Fibroblast of the aortic adventitia (primary cell): ENCODE results near the gene OR5AK2. TPM values are rescaled to one million over a fixed set of nuclear protein-coding genes. Genes with fewer than 3 reads are reported as not detected.
"Not testable (repeated sequence)": the region's sequence is repeated elsewhere in the genome, so short reads cannot be mapped to it uniquely, and the experiment has no call there.

Source experiments
- DNase-seq: peaks from one replicate; pipeline ENCODE4 v3.0.0-alpha.2; 2010; ENCODE audit warnings: low read depth
- H3K4me3 ChIP-seq: 2 replicates; pipeline ENCODE4 v1.5.1; 2011; ENCODE audit warnings: low read depth, mild to moderate bottlenecking, control low read depth, low read length, moderate library complexity
- total RNA-seq: library from RNA; depleted of rRNA; stranded (reverse); fragments of >200 nt; gene quantifications from 2 replicates; pipeline ENCODE4 v1.2.3, GENCODE V29; 2012; ENCODE audit warnings: low replicate concordance
- TF ChIP-seq, protein P1 (sequence below): IDR thresholded peaks from 2 replicates; pipeline ENCODE4 v1.5.1; 2011; ENCODE audit warnings: mild to moderate bottlenecking, low read length, control low read depth, inconsistent platforms; ENCODE audit not compliant: insufficient read depth

Gene OR5AK2, protein sequence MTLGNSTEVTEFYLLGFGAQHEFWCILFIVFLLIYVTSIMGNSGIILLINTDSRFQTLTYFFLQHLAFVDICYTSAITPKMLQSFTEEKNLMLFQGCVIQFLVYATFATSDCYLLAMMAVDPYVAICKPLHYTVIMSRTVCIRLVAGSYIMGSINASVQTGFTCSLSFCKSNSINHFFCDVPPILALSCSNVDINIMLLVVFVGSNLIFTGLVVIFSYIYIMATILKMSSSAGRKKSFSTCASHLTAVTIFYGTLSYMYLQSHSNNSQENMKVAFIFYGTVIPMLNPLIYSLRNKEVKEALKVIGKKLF
- not detected in 2 replicates for total RNA-seq

DNA sequence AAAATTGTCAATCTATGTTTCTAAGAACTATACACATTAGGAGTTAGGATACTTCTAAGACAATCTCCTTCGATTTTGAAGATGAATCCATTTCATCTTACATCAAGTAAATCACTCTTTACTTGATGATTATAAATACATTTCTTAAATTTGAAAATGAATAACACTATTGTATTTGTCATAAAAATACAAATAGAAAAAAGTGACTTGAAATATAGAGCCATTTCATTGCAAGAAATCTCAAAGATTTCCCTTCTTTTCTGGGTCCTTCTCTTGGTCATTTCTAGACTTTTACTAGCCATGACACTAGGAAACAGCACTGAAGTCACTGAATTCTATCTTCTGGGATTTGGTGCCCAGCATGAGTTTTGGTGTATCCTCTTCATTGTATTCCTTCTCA lies at the start of gene OR5AK2:
Gene OR5AK2 (plus strand): TSS at position 301 of the 400 bp plus-strand sequence. CDS start 0 bp downstream, at position 301.
- no peak within 1 kb of the TSS for H3K4me3 ChIP-seq
- DNase-seq = no peak
- TF ChIP-seq, protein P1, sequence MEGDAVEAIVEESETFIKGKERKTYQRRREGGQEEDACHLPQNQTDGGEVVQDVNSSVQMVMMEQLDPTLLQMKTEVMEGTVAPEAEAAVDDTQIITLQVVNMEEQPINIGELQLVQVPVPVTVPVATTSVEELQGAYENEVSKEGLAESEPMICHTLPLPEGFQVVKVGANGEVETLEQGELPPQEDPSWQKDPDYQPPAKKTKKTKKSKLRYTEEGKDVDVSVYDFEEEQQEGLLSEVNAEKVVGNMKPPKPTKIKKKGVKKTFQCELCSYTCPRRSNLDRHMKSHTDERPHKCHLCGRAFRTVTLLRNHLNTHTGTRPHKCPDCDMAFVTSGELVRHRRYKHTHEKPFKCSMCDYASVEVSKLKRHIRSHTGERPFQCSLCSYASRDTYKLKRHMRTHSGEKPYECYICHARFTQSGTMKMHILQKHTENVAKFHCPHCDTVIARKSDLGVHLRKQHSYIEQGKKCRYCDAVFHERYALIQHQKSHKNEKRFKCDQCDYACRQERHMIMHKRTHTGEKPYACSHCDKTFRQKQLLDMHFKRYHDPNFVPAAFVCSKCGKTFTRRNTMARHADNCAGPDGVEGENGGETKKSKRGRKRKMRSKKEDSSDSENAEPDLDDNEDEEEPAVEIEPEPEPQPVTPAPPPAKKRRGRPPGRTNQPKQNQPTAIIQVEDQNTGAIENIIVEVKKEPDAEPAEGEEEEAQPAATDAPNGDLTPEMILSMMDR = no peak

DNA sequence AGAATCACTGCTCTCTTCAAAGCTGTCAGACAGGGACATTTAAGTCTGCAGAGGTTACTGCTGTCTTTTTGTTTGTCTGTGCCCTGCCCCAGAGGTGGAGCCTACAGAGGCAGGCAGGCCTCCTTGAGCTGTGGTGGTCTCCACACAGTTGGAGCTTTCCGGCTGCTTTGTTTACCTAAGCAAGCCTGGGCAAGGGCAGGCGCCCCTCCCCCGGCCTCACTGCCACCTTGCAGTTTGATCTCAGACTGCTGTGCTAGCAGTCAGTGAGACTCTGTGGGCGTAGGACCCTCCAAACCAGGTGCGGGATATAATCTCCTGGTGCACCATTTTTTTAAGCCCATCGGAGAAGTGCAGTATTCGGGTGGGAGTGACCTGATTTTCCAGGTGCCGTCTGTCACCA lies 43.2 kb upstream of the OR5AK2 start:
- not testable (repeated sequence) for H3K4me3 ChIP-seq, DNase-seq

DNA sequence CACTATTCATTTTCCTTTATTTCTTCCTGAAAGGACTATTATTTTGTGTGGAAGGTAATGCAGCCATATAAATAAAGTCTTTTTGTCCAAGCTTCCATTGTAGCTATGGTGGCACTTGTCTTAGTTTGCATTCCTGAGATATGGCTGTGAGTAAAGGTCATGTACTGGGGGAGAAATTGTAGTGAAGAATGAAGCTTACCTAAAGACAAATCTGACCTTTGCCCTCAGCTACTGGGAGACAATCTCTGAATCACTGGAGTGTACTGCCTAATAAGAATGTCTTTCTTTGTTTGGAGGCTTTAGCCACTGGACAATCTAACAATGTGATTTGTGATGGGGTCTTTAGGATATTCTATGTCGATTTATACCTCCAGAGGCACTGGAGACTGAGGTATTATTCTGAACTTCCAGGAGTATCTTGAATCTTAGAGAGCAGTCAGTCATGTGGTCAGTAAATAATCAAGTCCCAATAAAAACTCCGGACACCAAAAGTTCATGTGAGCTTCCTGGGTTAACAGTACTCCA lies 39.7 kb upstream of the OR5AK2 start:
- DNase-seq = no peak
- H3K4me3 ChIP-seq = no peak overlapping the region
- TF ChIP-seq, protein P1 = no peak

DNA sequence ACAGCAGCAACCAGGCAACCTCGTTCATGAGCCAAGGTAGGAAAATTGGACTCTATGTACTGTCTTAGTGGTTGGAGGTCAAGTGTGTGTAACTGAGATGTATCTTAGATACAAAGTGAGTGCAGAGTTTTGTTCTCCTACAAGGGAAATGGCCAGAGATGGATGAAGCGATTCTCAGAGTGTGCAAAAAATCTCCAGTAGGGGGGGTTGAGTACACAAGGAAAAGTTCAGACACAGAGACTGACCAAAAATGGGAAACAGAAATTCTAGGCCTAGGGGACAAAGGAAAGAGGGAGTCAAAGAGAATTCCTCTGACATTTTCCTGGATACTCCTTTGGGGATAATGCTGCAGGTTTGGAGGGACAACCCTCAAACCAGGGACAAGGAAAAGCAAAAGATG lies 38.2 kb upstream of the OR5AK2 start:
- no peak for DNase-seq
- TF ChIP-seq, protein P1 = no peak
- H3K4me3 ChIP-seq = no peak overlapping the region

DNA sequence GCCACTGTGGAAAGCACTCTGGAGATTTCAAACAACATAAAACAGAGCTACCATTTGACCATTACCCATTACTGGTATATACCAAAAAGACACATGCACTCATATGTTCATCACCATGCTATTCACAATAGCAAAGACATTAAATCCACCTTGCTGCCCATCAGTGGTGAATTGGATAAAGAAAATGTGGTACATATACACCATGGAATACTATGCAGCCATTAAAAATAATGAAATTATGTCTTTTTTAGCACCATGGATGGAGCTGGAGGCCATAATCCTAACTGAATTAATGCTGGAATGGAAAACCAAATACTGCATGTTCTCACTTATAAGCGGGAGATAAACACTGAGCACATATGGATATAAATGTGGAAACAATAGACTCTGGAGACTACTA lies 34.8 kb upstream of the OR5AK2 start:
- H3K4me3 ChIP-seq = not testable (repeated sequence)

DNA sequence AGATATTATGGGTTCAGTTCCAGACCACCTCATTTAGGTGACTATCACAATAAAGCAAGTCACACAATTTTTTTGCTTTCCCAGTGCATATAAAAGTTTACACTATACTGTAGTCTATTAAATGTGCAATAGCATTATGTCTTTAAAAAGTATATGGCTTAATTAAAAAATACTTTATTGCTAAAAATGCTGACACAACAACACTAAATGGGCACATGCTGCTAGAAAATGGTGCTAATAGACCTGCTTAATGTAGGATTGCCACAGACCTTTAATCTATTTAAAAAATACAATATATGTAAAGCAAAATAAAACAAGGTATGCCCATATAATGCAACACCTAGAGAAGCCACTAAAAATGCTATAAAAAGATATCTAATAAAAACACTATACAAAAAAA lies 27.1 kb upstream of the OR5AK2 start:
- TF ChIP-seq, protein P1 = no peak
- H3K4me3 ChIP-seq = no peak overlapping the region
- DNase-seq = no peak

More for the DNA sequence above, 34.8 kb upstream of the OR5AK2 start:
- DNase-seq = not testable (repeated sequence)

DNA sequence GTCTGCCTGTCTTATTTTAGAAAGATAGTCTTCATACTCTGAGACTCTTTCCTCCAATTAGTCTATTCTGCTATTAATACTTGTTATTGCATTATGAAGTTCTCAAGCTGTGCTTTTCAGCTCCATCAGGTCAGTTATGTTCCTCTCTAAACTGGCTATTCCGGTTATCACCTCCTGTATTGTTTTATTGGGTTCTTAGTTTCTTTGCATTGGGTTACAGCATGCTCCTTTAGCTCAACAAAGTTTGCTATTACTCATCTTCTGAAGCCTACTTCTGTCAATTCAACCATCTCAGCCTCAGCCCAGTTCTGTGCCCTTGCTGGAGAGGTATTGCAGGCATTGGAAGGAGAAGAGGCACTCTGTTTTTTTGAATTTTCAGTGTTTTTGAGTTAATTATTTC lies 21.0 kb upstream of the OR5AK2 start:
- DNase-seq = no peak
- TF ChIP-seq, protein P1 = no peak

DNA sequence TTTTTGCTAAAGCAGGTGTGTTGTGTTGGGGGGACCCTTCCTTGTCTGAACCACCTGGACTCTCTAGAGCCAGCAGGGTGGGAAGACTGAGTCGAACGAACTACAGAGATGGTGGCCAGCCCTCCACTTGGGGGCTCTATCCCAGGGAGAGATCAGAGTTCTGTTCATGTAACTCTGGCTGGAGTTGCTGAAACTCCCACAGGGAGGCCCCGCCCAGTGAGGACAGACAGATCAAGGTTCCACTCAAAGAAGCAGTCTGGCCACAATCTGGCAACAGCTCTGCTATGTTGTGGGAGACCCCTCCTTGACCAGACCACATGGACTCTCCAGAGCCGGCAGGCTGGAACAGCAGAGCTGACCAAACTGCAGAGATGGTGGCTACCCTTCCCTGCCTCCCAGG lies 20.2 kb upstream of the OR5AK2 start:
- H3K4me3 ChIP-seq = no peak overlapping the region
- no peak for DNase-seq
- TF ChIP-seq, protein P1 = no peak

More for the DNA sequence above, 21.0 kb upstream of the OR5AK2 start:
- no peak overlapping the region for H3K4me3 ChIP-seq
